T-helper 2 cell treated with Interferon-gamma antibody and Interleukin-4, amounts not matched to agents 100 ng/mL and 5 ng/mL, for 36 hours (primary cell): ENCODE results near the gene GALNT8. TPM values are rescaled to one million over a fixed set of nuclear protein-coding genes. Genes with fewer than 3 reads are reported as not detected.
"Not testable (repeated sequence)": the region's sequence is repeated elsewhere in the genome, so short reads cannot be mapped to it uniquely, and the experiment has no call there.

ENCODE experiments used
- intact Hi-C: fragments of 100-400 bp; cut with micrococcal nuclease; formaldehyde crosslinking; loops from one replicate; pipeline ENCODE4 v1.15.1; 2023
- total RNA-seq: library from RNA; stranded (reverse); gene quantifications from 2 replicates; pipeline ENCODE4 v1.2.3, GENCODE V29; 2022

GALNT8 gene, protein sequence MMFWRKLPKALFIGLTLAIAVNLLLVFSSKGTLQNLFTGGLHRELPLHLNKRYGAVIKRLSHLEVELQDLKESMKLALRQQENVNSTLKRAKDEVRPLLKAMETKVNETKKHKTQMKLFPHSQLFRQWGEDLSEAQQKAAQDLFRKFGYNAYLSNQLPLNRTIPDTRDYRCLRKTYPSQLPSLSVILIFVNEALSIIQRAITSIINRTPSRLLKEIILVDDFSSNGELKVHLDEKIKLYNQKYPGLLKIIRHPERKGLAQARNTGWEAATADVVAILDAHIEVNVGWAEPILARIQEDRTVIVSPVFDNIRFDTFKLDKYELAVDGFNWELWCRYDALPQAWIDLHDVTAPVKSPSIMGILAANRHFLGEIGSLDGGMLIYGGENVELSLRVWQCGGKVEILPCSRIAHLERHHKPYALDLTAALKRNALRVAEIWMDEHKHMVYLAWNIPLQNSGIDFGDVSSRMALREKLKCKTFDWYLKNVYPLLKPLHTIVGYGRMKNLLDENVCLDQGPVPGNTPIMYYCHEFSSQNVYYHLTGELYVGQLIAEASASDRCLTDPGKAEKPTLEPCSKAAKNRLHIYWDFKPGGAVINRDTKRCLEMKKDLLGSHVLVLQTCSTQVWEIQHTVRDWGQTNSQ
- 2.1 and 2.9 TPM in 2 replicates for total RNA-seq

GRCh38 chr12:4719821-4720636, at the start of gene GALNT8:
Gene GALNT8 (plus strand): TSS chr12:4720400. CDS start chr12:4720678, 278 bp downstream.
- intact Hi-C loops: no loop called here

DNA sequence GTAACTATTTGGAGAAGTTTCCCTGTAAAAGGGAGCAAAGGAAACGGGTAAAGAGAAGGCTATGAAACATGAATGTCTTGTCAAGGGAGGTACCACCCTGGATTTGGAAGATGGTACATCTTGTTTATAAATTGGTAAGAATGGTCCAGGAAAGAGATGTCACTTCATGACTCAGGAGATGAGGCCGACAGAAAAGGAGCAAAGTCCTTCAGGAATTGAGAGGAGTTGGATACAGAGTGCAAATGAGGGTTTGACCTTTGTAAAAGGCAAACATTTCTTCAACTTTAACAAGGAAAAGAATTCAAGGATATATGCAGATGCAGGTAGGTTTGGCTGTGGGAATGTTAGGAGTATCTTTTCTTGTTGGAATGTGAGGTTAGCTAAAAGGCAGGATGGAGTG, 40.5 kb upstream of the GALNT8 start:
- intact Hi-C loops: no loop called here

GRCh38 chr12:4681732-4682131, 38.5 kb upstream of the GALNT8 start:
- intact Hi-C loops: no loop called here

DNA sequence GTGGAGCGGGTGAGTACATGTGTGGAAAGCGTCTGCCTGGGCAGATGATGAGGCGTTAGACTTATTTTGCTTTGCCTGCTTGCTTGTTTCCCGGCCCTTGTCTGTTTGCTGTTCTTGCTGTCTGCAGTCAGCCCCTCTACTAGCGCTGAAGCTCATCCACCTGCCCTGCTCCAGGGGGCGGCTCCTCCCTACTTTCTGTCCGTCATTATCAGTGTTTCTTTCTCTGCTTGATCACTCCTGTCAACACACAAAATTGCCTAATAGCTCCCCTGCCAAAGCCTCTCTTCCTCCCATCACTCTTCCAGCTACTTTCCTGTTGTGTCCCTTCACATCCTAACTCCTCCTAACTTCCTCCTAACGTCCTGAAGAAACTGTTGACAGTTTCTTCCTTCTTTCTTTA, 34.9 kb upstream of the GALNT8 start:
- intact Hi-C loops: no loop called here

DNA sequence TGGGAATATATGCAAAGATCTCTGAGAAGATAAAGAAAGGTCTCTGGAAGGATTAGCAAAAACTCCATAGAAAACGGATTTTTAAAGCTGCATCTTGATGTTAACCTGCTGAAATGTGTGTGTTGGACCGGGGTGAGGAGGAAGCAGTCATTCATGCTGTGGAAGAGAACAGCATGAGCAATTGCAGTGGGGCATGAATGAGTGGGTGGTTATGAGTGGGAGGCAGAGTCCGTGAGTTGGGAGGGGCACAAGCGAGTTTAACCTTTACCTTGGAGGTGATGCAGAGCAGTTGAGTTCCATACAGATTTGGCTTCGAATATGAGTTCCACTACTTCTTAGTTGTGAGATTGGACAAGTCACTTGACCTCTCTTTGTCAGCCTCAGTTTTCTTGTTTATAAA, 29.4 kb upstream of the GALNT8 start:
- intact Hi-C loops: no loop called here

DNA sequence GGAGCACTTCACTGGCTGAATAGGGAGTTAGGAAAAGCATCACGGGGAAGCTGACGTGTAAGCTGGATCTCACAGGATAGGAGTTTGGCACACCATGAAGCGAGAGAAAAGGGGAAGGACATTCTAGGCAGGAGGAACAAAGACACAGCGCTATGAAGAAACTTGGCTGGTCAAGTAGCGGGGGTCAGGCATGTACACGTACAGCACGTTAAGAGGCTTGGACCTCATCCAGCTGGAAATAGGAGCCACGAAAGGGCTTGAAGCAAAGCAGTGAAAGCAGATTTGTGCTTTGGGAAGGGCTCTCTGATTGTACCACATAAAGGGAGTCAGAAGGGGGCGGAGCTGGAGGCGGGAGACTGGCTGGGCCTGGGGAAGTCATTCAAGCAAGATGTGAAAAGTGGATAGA, 19.6 kb upstream of the GALNT8 start:
- intact Hi-C loops: no loop called here

DNA sequence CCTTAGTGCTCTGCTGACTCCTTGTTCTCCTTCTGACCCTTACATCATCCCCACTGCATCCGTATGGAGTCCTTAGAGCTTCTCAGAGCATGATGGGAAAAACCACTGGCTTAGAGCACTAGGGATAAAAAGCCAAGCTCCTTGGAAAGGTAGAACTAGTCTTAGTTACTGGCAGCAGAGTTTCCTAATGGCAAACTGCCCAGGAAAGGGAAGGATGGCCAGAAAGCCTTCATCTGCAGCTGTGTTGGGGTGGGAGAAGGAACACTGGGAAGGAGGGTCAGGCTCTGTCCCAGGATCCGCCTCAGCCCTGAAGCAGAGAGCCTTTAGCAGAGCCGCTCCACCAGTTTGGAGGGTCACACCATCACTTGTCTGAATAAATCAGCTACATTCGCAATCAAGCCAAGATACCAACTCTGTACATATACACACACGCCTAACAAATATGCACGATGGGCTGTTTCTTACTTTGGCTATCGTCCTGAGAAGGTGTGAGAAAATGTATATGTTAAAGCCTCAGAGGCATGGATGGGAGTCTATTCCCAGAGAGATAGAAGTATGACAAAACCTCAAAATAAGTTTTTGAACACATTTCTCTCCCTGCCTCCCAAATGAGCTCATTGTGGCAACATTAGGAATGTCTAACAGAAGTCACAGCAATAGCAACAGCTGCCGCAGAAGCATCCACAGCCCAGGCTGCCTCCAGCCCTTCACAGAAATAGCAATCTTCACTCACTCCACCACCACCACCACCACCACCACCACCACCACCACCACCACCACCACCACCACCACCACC, 18.6 kb upstream of the GALNT8 start:
- intact Hi-C loops: no loop called here

- intact Hi-C loops: no loop called here
Observed at GRCh38 chr12:4703676-4704075, 16.5 kb upstream of the GALNT8 start.

DNA sequence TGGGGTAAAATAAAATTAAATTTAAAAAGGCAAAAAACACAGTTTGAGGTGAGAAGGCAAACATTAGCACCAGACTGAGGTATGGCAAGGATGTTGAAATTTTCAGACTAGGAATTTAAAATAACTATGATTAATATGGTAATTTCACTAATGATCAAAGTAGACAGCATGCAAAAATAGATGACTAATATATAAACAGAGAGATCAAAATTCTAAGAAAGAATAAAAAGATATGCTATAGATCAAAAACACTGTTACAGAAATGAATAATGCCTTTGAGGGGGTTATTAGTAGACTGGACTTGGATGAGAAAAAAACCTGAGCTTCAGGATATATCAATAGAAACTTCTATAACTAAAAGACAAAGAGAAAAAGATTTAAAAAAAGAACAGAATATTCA, 14.4 kb upstream of the GALNT8 start:
- intact Hi-C loops: no loop called here

DNA sequence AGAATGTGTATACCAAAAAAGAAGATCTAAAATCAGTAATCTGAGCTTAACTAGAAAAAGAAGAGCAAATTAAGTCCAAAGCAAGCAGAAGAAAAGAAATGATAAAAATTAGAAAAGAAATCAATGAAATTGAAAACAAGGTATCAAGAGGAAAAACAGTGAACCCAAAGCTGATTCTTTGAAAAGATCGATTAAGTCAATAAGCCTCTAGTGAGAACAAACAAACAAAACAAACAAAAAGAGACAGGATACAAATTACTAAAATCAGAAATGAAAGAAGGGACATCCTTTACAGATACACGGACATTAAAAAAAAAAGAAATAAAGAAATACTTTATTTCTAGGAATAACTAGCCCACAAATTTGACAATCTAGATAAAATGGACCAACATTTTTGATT, 12.9 kb upstream of the GALNT8 start:
- intact Hi-C loops: no loop called here

- intact Hi-C loops: no loop called here
Observed at GRCh38 chr12:4710113-4710512, 10.1 kb upstream of the GALNT8 start.

- intact Hi-C loops: no loop called here
Observed at GRCh38 chr12:4714879-4715278, 5.3 kb upstream of the GALNT8 start.

DNA sequence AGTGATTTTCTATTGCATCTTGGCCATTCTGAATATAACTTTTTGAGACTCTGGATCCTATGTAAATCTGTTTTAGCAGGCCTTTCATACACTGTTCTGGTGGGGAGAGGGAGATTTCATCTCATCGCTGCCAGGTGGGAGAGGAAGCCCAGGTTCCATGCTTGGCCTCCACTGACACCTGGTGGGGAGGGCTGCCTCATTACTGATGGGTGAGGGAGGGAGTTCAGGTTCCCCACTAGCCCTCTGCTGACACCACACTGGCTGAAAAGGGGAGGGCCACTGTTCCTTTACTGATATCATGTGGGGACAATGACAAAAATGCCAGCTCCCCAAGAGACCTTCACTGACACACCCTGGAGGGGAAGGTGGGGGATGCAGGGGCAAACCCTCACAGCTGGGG, 2.4 kb upstream of the GALNT8 start:
- intact Hi-C loops: no loop called here

- intact Hi-C loops: no loop called here
Observed at GRCh38 chr12:4720637-4720995, 416 bp downstream of the GALNT8 start.

DNA sequence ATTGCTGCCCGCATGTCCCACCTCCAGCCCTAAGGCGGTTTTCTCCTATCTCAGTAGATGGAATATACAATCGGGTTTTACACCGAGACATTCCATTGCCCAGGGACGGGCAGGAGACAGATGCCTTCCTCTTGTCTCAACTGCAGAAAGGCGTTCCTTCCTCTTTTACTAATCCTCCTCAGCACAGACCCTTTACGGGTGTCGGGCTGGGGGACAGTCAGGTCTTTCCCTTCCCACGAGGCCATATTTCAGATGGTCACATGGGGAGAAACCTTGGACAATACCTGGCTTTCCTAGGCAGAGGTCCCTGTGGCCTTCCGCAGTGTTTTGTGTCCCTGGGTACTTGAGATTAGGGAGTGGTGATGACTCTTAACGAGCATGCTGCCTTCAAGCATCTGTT, 1.4 kb downstream of the GALNT8 start:
- intact Hi-C loops: not testable (repeated sequence)

DNA sequence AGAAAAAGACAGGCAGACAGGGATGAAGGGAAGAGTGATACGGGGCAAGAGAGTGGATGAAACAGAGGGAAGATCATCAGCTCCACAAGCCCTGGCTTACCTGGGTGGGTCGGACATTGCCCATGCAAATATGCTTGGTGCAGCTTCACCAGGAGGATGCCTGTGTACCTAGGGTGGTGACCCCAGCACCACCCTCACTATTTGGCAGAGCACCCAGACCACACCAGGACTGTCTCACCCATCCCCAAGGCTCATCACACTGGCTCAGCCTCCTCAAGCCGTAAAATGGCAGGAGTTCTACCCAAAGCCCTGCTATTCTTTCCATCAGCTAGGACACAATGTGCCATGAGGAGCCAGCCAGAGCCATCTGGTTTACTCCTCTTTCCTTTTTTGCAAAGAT, 3.0 kb downstream of the GALNT8 start:
- intact Hi-C loops: no loop called here

GRCh38 chr12:4725057-4725456, 4.9 kb downstream of the GALNT8 start:
- intact Hi-C loops: no loop called here

DNA sequence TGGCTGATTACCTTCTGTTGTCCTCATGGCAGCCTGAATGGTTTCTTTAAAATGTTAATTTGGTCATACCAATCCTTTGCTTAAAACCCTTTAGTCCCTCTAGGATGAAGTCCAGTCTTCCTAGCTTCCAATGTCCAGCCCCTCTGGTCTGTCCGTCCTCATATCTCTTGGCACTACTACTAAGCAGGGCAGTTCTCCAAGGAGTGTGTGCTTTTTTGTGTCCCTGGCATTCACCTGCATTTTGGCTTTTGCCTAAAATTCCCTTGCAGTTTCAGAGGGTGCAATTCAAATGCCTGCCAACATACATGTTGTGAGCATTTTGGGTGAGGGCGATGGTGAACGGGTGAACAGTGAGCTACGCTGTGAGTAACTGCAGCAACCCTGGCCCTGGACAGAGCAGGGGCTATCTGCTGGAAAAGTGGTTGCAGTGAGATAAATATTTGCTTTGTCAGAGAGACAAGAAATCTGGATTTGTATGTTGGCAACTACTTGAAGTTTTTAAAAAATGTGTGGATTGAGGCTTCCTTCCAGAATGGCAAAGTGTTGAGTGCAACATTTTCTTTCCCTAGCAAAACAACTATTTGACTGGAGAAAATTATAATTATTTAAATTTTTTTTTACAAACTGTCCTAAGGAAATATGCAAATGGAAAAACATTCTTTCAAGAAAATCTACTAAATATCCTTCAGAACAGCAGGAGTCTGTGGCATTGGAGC, 14.6 kb downstream of the GALNT8 start:
- intact Hi-C loops: no loop called here

- intact Hi-C loops: no loop called here
Observed at GRCh38 chr12:4736091-4736490, 15.9 kb downstream of the GALNT8 start.

DNA sequence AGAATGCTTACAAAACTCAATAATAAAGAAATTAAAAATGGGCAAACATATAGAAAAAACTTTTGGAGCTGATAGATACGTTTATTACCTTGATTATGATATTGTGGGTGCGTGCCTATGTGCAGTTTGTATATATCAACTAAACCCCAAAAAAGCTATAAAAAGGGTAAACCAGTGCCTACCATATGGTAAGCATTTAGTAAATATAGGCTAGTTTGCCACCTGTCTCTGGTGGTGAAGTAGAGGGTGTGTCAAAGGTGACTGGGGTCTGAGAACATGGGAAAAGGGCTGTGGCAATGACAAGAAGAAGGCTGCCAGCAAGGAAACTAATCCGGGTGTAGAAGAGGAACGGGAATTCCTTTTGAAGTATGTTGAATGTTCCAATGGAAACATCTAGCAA, 18.3 kb downstream of the GALNT8 start:
- intact Hi-C loops: no loop called here
